ENCODE data around the gene DLGAP1.

Gene DLGAP1

DNA sequence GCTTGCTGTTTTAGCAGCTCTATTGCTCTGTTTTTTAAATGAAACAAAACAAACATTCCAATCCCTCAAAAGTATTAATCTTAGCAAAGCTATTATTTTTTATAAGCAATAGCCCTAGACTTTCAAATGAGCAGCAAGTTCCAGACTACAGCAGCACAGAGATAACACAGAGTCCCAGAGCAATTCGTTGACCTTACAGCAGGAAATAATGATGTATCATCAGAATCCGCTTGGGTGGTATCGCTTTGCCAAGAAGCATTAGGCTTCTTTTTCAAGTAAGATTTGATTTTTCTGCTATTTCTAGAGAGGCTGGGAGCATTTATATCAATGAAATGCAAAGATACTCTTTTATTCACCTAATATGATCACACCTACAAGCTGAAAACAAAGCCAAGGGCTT is 209.7 kb downstream of the DLGAP1 start:
- H3K27ac ChIP-seq (ENCODE audit: low read length), result no peak overlapping the region
- H3K27me3 ChIP-seq (ENCODE audit: control insufficient read depth in 1 of 2, insufficient read depth in 2 of 2, low read length in 2 of 2), result no peaks in the 10 kb centered on the region
- no peak overlapping the region for H3K4me3 ChIP-seq (ENCODE audit: low read length in 2 of 2)
- H3K4me1 ChIP-seq (ENCODE audit: control insufficient read depth, insufficient read depth, low read length), result no peaks in the 10 kb centered on the region
- no peak overlapping the region for H3K9ac ChIP-seq (ENCODE audit: low read length in 2 of 2)
- H3K9me3 ChIP-seq (ENCODE audit: control insufficient read depth in 2 of 2, low read length in 2 of 2), result peaks cover 0 to 2% of the 10 kb centered on the region in 2 donors
- H3K36me3 ChIP-seq (ENCODE audit: control insufficient read depth in 2 of 2, insufficient read depth in 2 of 2, low read length in 2 of 2), result no peaks in the 10 kb centered on the region

DNA sequence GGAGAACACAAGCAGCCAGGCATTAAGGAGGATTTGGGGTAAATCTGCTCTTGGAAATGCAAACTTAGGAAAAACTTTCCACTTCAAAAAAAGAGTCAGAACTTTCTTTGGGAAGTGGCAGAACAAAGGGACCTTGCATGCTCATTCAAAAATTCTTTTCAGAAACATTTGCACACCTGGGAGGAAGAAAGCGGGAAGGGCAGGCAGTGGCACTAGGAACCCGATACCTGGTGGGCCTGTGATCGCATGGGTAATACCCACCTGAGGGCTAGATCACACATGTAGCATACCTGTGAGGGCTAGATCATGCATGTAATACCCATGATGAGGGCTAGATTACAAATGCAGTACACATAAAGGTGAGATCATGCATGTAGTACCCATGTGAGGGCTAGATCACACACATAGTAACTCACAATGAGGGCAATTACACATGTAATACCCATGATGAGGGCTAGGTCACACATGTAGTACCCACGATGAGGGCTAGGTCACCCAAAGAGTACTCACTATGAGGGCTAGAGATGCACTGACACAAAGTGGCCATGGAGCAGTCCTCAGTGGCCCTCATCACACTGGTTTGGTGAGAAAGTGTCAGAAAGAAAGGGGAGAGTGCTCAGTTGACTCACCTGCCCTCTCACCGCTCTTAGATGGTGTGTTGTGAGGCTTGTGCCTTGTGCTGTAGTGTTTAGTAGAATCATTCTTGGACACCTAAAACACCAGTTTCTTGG is 212.5 kb downstream of the DLGAP1 start:
- no peaks in the 10 kb centered on the region for H3K4me1 ChIP-seq (ENCODE audit: control insufficient read depth, insufficient read depth, low read length)
- H3K9me3 ChIP-seq (ENCODE audit: control insufficient read depth in 2 of 2, low read length in 2 of 2), result peaks cover 0 to 2% of the 10 kb centered on the region in 2 donors
- no peaks in the 10 kb centered on the region for H3K36me3 ChIP-seq (ENCODE audit: control insufficient read depth in 2 of 2, insufficient read depth in 2 of 2, low read length in 2 of 2)
- no peak overlapping the region for H3K4me3 ChIP-seq (ENCODE audit: low read length in 2 of 2)
- no peak overlapping the region for H3K9ac ChIP-seq (ENCODE audit: low read length in 2 of 2)
- no peaks in the 10 kb centered on the region for H3K27me3 ChIP-seq (ENCODE audit: control insufficient read depth in 1 of 2, insufficient read depth in 2 of 2, low read length in 2 of 2)
- no peak overlapping the region for H3K27ac ChIP-seq (ENCODE audit: low read length)

- H3K9me3 ChIP-seq (ENCODE audit: control insufficient read depth in 2 of 2, low read length in 2 of 2), result peaks cover 0 to 2% of the 10 kb centered on the region in 2 donors
- no peak overlapping the region for H3K27ac ChIP-seq (ENCODE audit: low read length)
- H3K27me3 ChIP-seq (ENCODE audit: control insufficient read depth in 1 of 2, insufficient read depth in 2 of 2, low read length in 2 of 2), result no peaks in the 10 kb centered on the region
- no peaks in the 10 kb centered on the region for H3K4me1 ChIP-seq (ENCODE audit: control insufficient read depth, insufficient read depth, low read length)
- no peak overlapping the region for H3K4me3 ChIP-seq (ENCODE audit: low read length in 2 of 2)
- H3K9ac ChIP-seq (ENCODE audit: low read length in 2 of 2), result no peak overlapping the region
- no peaks in the 10 kb centered on the region for H3K36me3 ChIP-seq (ENCODE audit: control insufficient read depth in 2 of 2, insufficient read depth in 2 of 2, low read length in 2 of 2)
Observed at GRCh38 chr18:4241090-4241617, 214.0 kb downstream of the DLGAP1 start.

- Histone ChIP-seq H3K36me3 (ENCODE audit: control insufficient read depth in 2 of 2, insufficient read depth in 2 of 2, low read length in 2 of 2) (no peaks in the 10 kb centered on the region), H3K9me3 (ENCODE audit: control insufficient read depth in 2 of 2, low read length in 2 of 2) (peaks cover 0 to 2% of the 10 kb centered on the region in 2 donors), H3K4me3 (ENCODE audit: low read length in 2 of 2) (no peak overlapping the region), H3K27ac (ENCODE audit: low read length) (no peak overlapping the region), H3K27me3 (ENCODE audit: control insufficient read depth in 1 of 2, insufficient read depth in 2 of 2, low read length in 2 of 2) (no peaks in the 10 kb centered on the region), H3K9ac (ENCODE audit: low read length in 2 of 2) (no peak overlapping the region), H3K4me1 (ENCODE audit: control insufficient read depth, insufficient read depth, low read length) (no peaks in the 10 kb centered on the region)
Observed at GRCh38 chr18:4238966-4239365, 216.1 kb downstream of the DLGAP1 start.

DNA sequence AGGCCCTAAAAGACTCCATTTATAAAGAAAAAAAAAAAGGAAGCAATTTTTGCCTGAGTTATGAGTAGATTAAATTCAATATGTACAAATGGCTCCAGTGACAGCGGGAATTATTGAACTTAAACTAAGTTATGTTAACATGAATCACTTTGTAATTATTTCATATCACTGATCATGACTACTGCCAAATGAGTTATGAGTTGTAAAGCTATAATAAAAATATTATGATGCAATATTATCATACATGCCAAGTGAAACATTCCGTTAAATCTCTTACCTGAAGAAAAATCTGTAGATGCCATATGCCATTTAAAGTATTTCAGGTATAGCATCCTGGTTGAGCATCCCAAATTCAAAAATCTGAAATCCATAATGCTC is 217.5 kb downstream of the DLGAP1 start:
- Histone ChIP-seq H3K27me3 (ENCODE audit: control insufficient read depth in 1 of 2, insufficient read depth in 2 of 2, low read length in 2 of 2) (no peaks in the 10 kb centered on the region), H3K4me1 (ENCODE audit: control insufficient read depth, insufficient read depth, low read length) (no peaks in the 10 kb centered on the region), H3K4me3 (ENCODE audit: low read length in 2 of 2) (no peak overlapping the region)

GRCh38 chr18:4236940-4237663 is 218.0 kb downstream of the DLGAP1 start:
- Histone ChIP-seq H3K4me3 (ENCODE audit: low read length in 2 of 2) (no peak overlapping the region), H3K9me3 (ENCODE audit: control insufficient read depth in 2 of 2, low read length in 2 of 2) (no peaks in the 10 kb centered on the region), H3K27me3 (ENCODE audit: control insufficient read depth in 1 of 2, insufficient read depth in 2 of 2, low read length in 2 of 2) (no peaks in the 10 kb centered on the region), H3K4me1 (ENCODE audit: control insufficient read depth, insufficient read depth, low read length) (no peaks in the 10 kb centered on the region), H3K27ac (ENCODE audit: low read length) (no peak overlapping the region), H3K9ac (ENCODE audit: low read length in 2 of 2) (no peak overlapping the region), H3K36me3 (ENCODE audit: control insufficient read depth in 2 of 2, insufficient read depth in 2 of 2, low read length in 2 of 2) (no peaks in the 10 kb centered on the region)

More for the DNA sequence above, 217.5 kb downstream of the DLGAP1 start:
- Histone ChIP-seq H3K9ac (ENCODE audit: low read length in 2 of 2) (no peak overlapping the region), H3K9me3 (ENCODE audit: control insufficient read depth in 2 of 2, low read length in 2 of 2) (peaks cover 0 to 2% of the 10 kb centered on the region in 2 donors), H3K36me3 (ENCODE audit: control insufficient read depth in 2 of 2, insufficient read depth in 2 of 2, low read length in 2 of 2) (no peaks in the 10 kb centered on the region), H3K27ac (ENCODE audit: low read length) (no peak overlapping the region)

DNA sequence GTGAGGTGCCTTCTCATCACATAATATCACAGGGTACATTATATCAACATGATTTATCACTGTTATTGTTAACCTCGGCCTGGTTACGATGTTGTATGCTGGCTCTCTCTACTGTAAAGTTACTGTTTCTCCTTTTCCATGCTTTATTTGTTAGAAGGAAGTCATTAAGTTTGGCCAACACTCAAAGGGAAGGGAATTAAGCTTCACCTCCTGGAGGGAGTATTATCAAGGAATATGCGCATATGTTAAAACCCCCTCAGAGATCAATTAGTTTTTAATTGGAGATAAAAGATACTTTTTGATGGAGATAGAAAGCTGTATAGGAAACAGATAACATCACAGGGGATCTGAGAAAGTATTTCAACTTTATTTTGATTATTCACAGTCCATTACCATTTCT is 221.6 kb downstream of the DLGAP1 start:
- Histone ChIP-seq H3K9ac (ENCODE audit: low read length in 2 of 2) (no peak overlapping the region), H3K27me3 (ENCODE audit: control insufficient read depth in 1 of 2, insufficient read depth in 2 of 2, low read length in 2 of 2) (no peaks in the 10 kb centered on the region), H3K4me1 (ENCODE audit: control insufficient read depth, insufficient read depth, low read length) (no peaks in the 10 kb centered on the region), H3K27ac (ENCODE audit: low read length) (no peak overlapping the region), H3K9me3 (ENCODE audit: control insufficient read depth in 2 of 2, low read length in 2 of 2) (no peaks in the 10 kb centered on the region), H3K4me3 (ENCODE audit: low read length in 2 of 2) (no peak overlapping the region), H3K36me3 (ENCODE audit: control insufficient read depth in 2 of 2, insufficient read depth in 2 of 2, low read length in 2 of 2) (no peaks in the 10 kb centered on the region)

- Histone ChIP-seq H3K9ac (ENCODE audit: low read length in 2 of 2) (no peak overlapping the region), H3K4me3 (ENCODE audit: low read length in 2 of 2) (no peak overlapping the region), H3K9me3 (ENCODE audit: control insufficient read depth in 2 of 2, low read length in 2 of 2) (no peaks in the 10 kb centered on the region), H3K4me1 (ENCODE audit: control insufficient read depth, insufficient read depth, low read length) (no peaks in the 10 kb centered on the region), H3K36me3 (ENCODE audit: control insufficient read depth in 2 of 2, insufficient read depth in 2 of 2, low read length in 2 of 2) (no peaks in the 10 kb centered on the region), H3K27ac (ENCODE audit: low read length) (no peak overlapping the region), H3K27me3 (ENCODE audit: control insufficient read depth in 1 of 2, insufficient read depth in 2 of 2, low read length in 2 of 2) (no peaks in the 10 kb centered on the region)
Observed at GRCh38 chr18:4232656-4233055, 222.5 kb downstream of the DLGAP1 start.

DNA sequence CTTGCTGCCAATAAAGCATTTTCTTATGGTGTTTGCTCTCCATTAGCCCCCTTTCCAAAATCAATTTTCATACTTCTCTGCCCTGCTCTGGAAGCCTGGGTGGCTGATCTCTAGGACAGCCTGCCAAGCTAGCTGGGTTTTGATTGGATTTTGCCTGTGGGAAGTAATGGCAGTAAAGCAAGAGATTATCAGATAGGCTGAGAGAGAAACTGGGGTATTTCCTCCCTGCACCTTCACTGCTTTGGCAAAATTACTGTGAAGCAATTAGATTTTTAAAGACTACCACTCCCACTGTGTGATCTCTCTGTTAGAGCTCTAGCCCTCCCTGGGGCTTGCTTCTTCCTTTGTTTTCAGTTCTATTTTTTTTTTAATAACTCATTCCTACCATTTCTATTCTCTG is 223.8 kb downstream of the DLGAP1 start:
- no peaks in the 10 kb centered on the region for H3K27me3 ChIP-seq (ENCODE audit: control insufficient read depth in 1 of 2, insufficient read depth in 2 of 2, low read length in 2 of 2)
- H3K27ac ChIP-seq (ENCODE audit: low read length), result no peak overlapping the region
- no peak overlapping the region for H3K9ac ChIP-seq (ENCODE audit: low read length in 2 of 2)
- H3K4me3 ChIP-seq (ENCODE audit: low read length in 2 of 2), result no peak overlapping the region
- no peaks in the 10 kb centered on the region for H3K36me3 ChIP-seq (ENCODE audit: control insufficient read depth in 2 of 2, insufficient read depth in 2 of 2, low read length in 2 of 2)
- no peaks in the 10 kb centered on the region for H3K4me1 ChIP-seq (ENCODE audit: control insufficient read depth, insufficient read depth, low read length)
- no peaks in the 10 kb centered on the region for H3K9me3 ChIP-seq (ENCODE audit: control insufficient read depth in 2 of 2, low read length in 2 of 2)

GRCh38 chr18:4230450-4231168 is 224.5 kb downstream of the DLGAP1 start:
- H3K4me1 ChIP-seq (ENCODE audit: control insufficient read depth, insufficient read depth, low read length), result no peaks in the 10 kb centered on the region
- no peak overlapping the region for H3K9ac ChIP-seq (ENCODE audit: low read length in 2 of 2)
- H3K27me3 ChIP-seq (ENCODE audit: control insufficient read depth in 1 of 2, insufficient read depth in 2 of 2, low read length in 2 of 2), result no peaks in the 10 kb centered on the region
- H3K4me3 ChIP-seq (ENCODE audit: low read length in 2 of 2), result no peak overlapping the region
- no peak overlapping the region for H3K27ac ChIP-seq (ENCODE audit: low read length)
- no peaks in the 10 kb centered on the region for H3K36me3 ChIP-seq (ENCODE audit: control insufficient read depth in 2 of 2, insufficient read depth in 2 of 2, low read length in 2 of 2)
- no peaks in the 10 kb centered on the region for H3K9me3 ChIP-seq (ENCODE audit: control insufficient read depth in 2 of 2, low read length in 2 of 2)

Data from stomach smooth muscle (tissue), 2 donors.